Testis (tissue), 2 donors: ENCODE data around the gene SLC25A11.

Experiments
- POLR2A ChIP-seq: fragments of 450-650 bp; IDR thresholded peaks from one replicate; pipeline ENCODE4 v1.6.1; 2017; ENCODE audit warnings: antibody characterized with exemption, mild to moderate bottlenecking, moderate library complexity
- TF ChIP-seq, protein P1 (sequence below), 3 experiments: fragments of 450-650 bp in 2 of 3; fragments of 200-600 bp in 1 of 3; sonication (generic) in 1 of 3; IDR thresholded peaks; one replicate each; pipeline ENCODE4 v1.5.1; 2016 to 2019; ENCODE audit warnings: antibody characterized with exemption in 3 of 3, mild to moderate bottlenecking in 2 of 3, moderate library complexity in 1 of 3

DNA sequence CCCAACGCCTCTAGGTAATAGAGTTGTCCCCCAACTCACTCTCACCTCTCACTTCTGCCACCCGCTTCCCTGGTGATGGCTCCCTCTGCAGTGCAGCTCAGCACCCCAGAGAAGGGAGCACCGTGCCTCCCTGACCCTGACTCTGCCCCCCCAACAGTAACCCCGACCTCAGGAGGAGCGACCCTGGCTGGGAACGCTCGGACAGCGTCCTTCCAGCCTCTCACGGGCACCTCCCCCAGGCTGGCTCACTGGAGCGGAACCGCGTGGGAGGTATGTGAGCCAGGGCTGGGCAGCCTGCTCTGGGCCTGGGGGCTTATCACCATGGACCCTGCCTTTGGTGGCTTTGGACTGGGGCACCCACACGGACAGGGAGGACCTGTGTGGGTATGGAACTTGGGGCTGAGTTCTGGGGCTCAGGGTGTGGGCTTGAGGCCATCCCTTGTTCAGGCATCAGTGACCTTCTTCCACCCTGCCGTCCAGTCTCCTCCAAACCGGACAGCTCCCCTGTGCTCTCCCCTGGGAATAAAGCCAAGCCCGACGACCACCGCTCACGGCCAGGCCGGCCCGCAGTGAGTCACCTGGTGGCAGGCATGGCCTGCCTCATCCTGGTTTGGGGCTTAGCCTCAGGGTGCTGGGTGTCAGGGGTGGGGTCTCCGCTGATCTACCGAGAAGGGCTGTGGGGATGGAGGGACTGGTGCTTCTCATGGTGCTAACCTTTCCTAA, 47.2 kb downstream of the SLC25A11 start:
- TF ChIP-seq, protein P1, sequence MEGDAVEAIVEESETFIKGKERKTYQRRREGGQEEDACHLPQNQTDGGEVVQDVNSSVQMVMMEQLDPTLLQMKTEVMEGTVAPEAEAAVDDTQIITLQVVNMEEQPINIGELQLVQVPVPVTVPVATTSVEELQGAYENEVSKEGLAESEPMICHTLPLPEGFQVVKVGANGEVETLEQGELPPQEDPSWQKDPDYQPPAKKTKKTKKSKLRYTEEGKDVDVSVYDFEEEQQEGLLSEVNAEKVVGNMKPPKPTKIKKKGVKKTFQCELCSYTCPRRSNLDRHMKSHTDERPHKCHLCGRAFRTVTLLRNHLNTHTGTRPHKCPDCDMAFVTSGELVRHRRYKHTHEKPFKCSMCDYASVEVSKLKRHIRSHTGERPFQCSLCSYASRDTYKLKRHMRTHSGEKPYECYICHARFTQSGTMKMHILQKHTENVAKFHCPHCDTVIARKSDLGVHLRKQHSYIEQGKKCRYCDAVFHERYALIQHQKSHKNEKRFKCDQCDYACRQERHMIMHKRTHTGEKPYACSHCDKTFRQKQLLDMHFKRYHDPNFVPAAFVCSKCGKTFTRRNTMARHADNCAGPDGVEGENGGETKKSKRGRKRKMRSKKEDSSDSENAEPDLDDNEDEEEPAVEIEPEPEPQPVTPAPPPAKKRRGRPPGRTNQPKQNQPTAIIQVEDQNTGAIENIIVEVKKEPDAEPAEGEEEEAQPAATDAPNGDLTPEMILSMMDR (IDR thresholded peaks at IDR 0.05): no peak
- TF ChIP-seq POLR2A: no peak
